GM12878 (cell line): ENCODE data around the gene TMEM97. TPM values are rescaled to one million over a fixed set of nuclear protein-coding genes. Genes with fewer than 3 reads are reported as not detected.
A peak's percentile ranks its signal among the peaks of the same experiment; 100 is the strongest.

Experiments used
- CBFB ChIP-seq: IDR thresholded peaks from 2 replicates; pipeline ENCODE4 v1.6.1; 2016; ENCODE audit warnings: antibody characterized with exemption, low read depth
- CREM ChIP-seq: IDR thresholded peaks from 2 replicates; pipeline ENCODE4 v1.6.1; 2014; ENCODE audit warnings: antibody characterized with exemption, low read depth
- E4F1 ChIP-seq: fragments of 450-650 bp; IDR thresholded peaks from 2 replicates; pipeline ENCODE4 v1.6.1; 2018; ENCODE audit warnings: borderline replicate concordance, mild to moderate bottlenecking; ENCODE audit not compliant: partially characterized antibody
- POLR2A ChIP-seq: IDR thresholded peaks from 2 replicates; pipeline ENCODE4 v1.6.1; 2011; ENCODE audit warnings: low read depth, mild to moderate bottlenecking, low read length
- SIX5 ChIP-seq: IDR thresholded peaks from 2 replicates; pipeline ENCODE4 v1.6.1; 2011; ENCODE audit warnings: mild to moderate bottlenecking, low read depth, low read length, moderate library complexity; ENCODE audit not compliant: severe bottlenecking
- ZBTB4 ChIP-seq: fragments of 450-650 bp; formaldehyde crosslinking; IDR thresholded peaks from 2 replicates; pipeline ENCODE4 v1.4.0; 2022; ENCODE audit warnings: mild to moderate bottlenecking, moderate library complexity
- ZNF622 ChIP-seq: fragments of 450-650 bp; IDR thresholded peaks from 2 replicates; pipeline ENCODE4 v1.6.1; 2017; ENCODE audit warnings: mild to moderate bottlenecking, inconsistent platforms
- polyA plus RNA-seq, 11 experiments: library from polyadenylated mRNA; depleted of rRNA in 4 of 11; unstranded in 6 of 11; stranded (reverse) in 5 of 11; fragments of >200 nt; fragmentation: Nextera tagmentation in 4 of 11; fragmentation: Illumina TruSeq in 1 of 11; extraction: Ambion mirVana in 4 of 11; extraction: Trizol in 1 of 11; gene quantifications; 1 replicate in 1 of 11; 2 replicates in 10 of 11; pipeline versions ENCODE4 v1.2.1 to v1.2.3, GENCODE V29; 2011 to 2016; ENCODE audit warnings: inconsistent platforms in 2 of 11, missing spikeins in 2 of 11, low read depth in 1 of 11
- total RNA-seq, 4 experiments: library from RNA; depleted of rRNA in 3 of 4; stranded (reverse); fragments of >200 nt in 3 of 4; fragmentation: Illumina TruSeq in 1 of 4; extraction: Trizol in 1 of 4; gene quantifications; 2 replicates each; pipeline versions ENCODE4 v1.2.1 to v1.2.3, GENCODE V29; 2013 to 2021

The TMEM97 gene
- total and polyA plus RNA-seq, 10 of the 15 experiments (the other 5 are each of a cell fraction or from before 2014, with no cell fraction given), result 58.0 to 134 (median 86.0) TPM

- TF ChIP-seq ZBTB4 (CRISPR knock-in tag), result no peak
- TF ChIP-seq CBFB, result peak; percentile 66; the same call in 1 of the 2 replicates
- peak; percentile 85 for TF ChIP-seq CREM
- TF ChIP-seq E4F1, result no peak
- TF ChIP-seq ZNF622, result no peak
- TF ChIP-seq SIX5, result no peak
- peak; percentile 83 for TF ChIP-seq POLR2A
Observed at GRCh38 chr17:28318759-28319597, at the start of gene TMEM97 (continued).
